Neural progenitor cell (in vitro differentiated cells): Measurements from ENCODE around the gene GRAMD1C. TPM values are rescaled to one million over a fixed set of nuclear protein-coding genes. Genes with fewer than 3 reads are reported as not detected.

Experiments
- DNase-seq: peaks from one replicate; pipeline ENCODE4 v3.0.0-alpha.2; 2016; ENCODE audit warnings: low spot score
- H2AFZ ChIP-seq: fragments of 200-600 bp; sonication (generic); replicated peaks from 2 replicates; pipeline ENCODE4 v1.6.1; 2016; ENCODE audit warnings: antibody characterized with exemption
- H3F3A ChIP-seq: fragments of 200-600 bp; sonication (generic); 2 replicates; pipeline ENCODE4 v1.6.1; 2016; ENCODE audit warnings: antibody characterized with exemption, low read depth
- H3K27ac ChIP-seq: fragments of 200-600 bp; sonication (generic); 2 replicates; pipeline ENCODE4 v1.5.1; 2016; ENCODE audit warnings: mild to moderate bottlenecking
- H3K27me3 ChIP-seq: fragments of 200-600 bp; sonication (generic); 2 replicates; pipeline ENCODE4 v1.6.1; 2016; ENCODE audit warnings: mild to moderate bottlenecking, moderate library complexity
- H3K36me3 ChIP-seq: fragments of 200-600 bp; sonication (generic); 2 replicates; pipeline ENCODE4 v1.5.1; 2016
- H3K4me1 ChIP-seq: fragments of 200-600 bp; sonication (generic); 2 replicates; pipeline ENCODE4 v1.6.1; 2016; ENCODE audit warnings: mixed run types
- H3K4me2 ChIP-seq: fragments of 200-600 bp; sonication (generic); 2 replicates; pipeline ENCODE4 v1.6.1; 2016
- H3K4me3 ChIP-seq: fragments of 200-600 bp; sonication (generic); 2 replicates; pipeline ENCODE4 v1.5.1; 2016
- H3K79me2 ChIP-seq: fragments of 200-600 bp; sonication (generic); 2 replicates; pipeline ENCODE4 v1.6.1; 2016; ENCODE audit warnings: low read depth
- H3K9ac ChIP-seq: fragments of 200-600 bp; sonication (generic); 2 replicates; pipeline ENCODE4 v1.6.1; 2016
- H3K9me3 ChIP-seq: fragments of 200-600 bp; sonication (generic); 2 replicates; pipeline ENCODE4 v1.5.1; 2016; ENCODE audit warnings: low read depth
- H4K20me1 ChIP-seq: fragments of 200-600 bp; sonication (generic); 2 replicates; pipeline ENCODE4 v1.6.1; 2016; ENCODE audit warnings: low read depth
- H3K27ac Mint-ChIP-seq: 3 replicates; pipeline ENCODE4 v1.8.0; 2021; ENCODE audit warnings: mixed read lengths
- H3K27me3 Mint-ChIP-seq: 2 replicates; pipeline ENCODE4 v1.8.0; 2022; ENCODE audit warnings: low read depth, mild to moderate bottlenecking, inconsistent platforms, moderate library complexity, mixed read lengths; ENCODE audit not compliant: insufficient read depth
- H3K36me3 Mint-ChIP-seq: 3 replicates; pipeline ENCODE4 v1.8.0; 2021; ENCODE audit warnings: mixed read lengths
- H3K4me1 Mint-ChIP-seq: 3 replicates; pipeline ENCODE4 v1.8.0; 2021; ENCODE audit warnings: mixed read lengths
- H3K4me3 Mint-ChIP-seq: 3 replicates; pipeline ENCODE4 v1.8.0; 2021; ENCODE audit warnings: mild to moderate bottlenecking, moderate library complexity, mixed read lengths
- H3K9me3 Mint-ChIP-seq: 3 replicates; pipeline ENCODE4 v1.8.0; 2020; ENCODE audit warnings: mixed read lengths
- EZH2 ChIP-seq: fragments of 200-600 bp; sonication (generic); IDR thresholded peaks from 2 replicates; pipeline ENCODE4 v1.6.1; 2017; ENCODE audit warnings: antibody characterized with exemption, mild to moderate bottlenecking, moderate library complexity
- EZH2phosphoT487 ChIP-seq: fragments of 200-600 bp; sonication (generic); IDR thresholded peaks from 2 replicates; pipeline ENCODE4 v1.6.1; 2017; ENCODE audit warnings: antibody characterized with exemption
- total RNA-seq: library from RNA; depleted of rRNA; stranded (reverse); fragments of >200 nt; gene quantifications from 2 replicates; pipeline ENCODE4 v1.2.3, GENCODE V29; 2015; ENCODE audit warnings: low replicate concordance
- TF ChIP-seq, protein P1 (sequence below): fragments of 200-600 bp; sonication (generic); IDR thresholded peaks from 2 replicates; pipeline ENCODE4 v1.5.1; 2017; ENCODE audit warnings: antibody characterized with exemption, mild to moderate bottlenecking

Gene GRAMD1C
- total RNA-seq, 1 donor from 2014 or later = 10.7 TPM

DNA sequence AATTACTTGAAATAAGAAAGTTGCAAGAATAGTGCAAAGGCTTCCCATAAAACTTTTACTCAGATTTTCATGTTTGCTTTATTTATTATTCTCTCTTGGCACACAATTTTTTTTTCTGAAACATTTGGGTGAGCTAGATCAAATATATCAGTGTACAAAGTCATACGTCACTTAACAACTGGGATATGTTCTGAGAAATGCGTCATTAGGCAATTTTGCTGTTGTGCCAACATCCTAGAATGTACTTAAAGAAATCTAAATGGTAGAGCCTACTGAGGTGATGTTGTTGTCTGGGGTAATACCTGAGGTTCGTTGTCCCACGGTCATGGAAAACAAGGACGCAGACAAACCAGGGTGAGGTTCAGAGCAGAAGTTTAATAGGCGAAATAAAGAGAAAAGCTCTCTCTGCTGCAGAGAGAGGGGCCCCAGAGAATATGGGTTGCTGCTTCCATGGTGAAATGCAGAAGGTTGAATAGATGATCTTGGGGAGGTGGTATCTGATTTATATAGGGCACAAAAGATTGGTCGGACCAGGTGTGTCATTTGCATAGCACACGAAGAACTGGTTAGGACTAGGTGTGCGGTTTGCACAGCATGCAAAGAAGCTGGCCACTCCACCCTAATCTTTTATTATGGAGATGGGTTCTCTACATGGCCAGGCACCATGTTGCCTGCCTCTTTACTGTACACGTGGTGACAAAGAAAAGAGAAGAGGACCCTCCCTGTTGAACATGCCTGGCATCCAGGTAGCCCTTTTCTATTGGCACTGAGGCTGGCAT is 8.8 kb upstream of the GRAMD1C start:
- H3K36me3 ChIP-seq = no peaks in the 10 kb centered on the region
- no peaks in the 10 kb centered on the region for H3F3A ChIP-seq
- no peaks in the 10 kb centered on the region for H3K4me1 ChIP-seq
- H3K4me2 ChIP-seq = no peak overlapping the region
- no peak overlapping the region for H3K9ac ChIP-seq
- no peaks in the 10 kb centered on the region for H3K27me3 ChIP-seq
- no peaks in the 10 kb centered on the region for H3K79me2 ChIP-seq
- no peak overlapping the region for H3K4me3 ChIP-seq
- Mint-ChIP-seq H3K36me3 (no peaks in the 10 kb centered on the region), H3K27me3 (peaks cover 4% of the 10 kb centered on the region), H3K27ac (no peak overlapping the region), H3K4me1 (no peaks in the 10 kb centered on the region), H3K9me3 (peaks cover 11% of the 10 kb centered on the region), H3K4me3 (no peak overlapping the region)
- TF ChIP-seq EZH2 (no peak), EZH2phosphoT487 (no peak)
- TF ChIP-seq, protein P1, sequence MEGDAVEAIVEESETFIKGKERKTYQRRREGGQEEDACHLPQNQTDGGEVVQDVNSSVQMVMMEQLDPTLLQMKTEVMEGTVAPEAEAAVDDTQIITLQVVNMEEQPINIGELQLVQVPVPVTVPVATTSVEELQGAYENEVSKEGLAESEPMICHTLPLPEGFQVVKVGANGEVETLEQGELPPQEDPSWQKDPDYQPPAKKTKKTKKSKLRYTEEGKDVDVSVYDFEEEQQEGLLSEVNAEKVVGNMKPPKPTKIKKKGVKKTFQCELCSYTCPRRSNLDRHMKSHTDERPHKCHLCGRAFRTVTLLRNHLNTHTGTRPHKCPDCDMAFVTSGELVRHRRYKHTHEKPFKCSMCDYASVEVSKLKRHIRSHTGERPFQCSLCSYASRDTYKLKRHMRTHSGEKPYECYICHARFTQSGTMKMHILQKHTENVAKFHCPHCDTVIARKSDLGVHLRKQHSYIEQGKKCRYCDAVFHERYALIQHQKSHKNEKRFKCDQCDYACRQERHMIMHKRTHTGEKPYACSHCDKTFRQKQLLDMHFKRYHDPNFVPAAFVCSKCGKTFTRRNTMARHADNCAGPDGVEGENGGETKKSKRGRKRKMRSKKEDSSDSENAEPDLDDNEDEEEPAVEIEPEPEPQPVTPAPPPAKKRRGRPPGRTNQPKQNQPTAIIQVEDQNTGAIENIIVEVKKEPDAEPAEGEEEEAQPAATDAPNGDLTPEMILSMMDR = no peak
- H4K20me1 ChIP-seq = no peaks in the 10 kb centered on the region
- H3K27ac ChIP-seq = no peak overlapping the region
- DNase-seq = no peak
- no peaks in the 10 kb centered on the region for H3K9me3 ChIP-seq
- no peak overlapping the region for H2AFZ ChIP-seq

DNA sequence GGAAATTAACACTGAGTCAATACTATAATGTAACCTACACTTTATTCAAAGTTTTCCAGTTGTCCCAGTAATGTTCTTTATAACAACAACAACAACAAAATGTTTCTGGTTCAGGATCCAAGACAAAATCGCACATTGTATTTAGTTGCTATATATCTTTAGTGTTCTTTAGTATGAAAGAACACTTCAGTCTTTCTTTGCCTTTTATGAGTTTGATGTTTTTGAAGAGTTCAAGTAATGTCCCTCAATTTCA is 7.6 kb upstream of the GRAMD1C start:
- no peak overlapping the region for H3K4me2 ChIP-seq
- no peaks in the 10 kb centered on the region for H3K4me1 Mint-ChIP-seq

DNA sequence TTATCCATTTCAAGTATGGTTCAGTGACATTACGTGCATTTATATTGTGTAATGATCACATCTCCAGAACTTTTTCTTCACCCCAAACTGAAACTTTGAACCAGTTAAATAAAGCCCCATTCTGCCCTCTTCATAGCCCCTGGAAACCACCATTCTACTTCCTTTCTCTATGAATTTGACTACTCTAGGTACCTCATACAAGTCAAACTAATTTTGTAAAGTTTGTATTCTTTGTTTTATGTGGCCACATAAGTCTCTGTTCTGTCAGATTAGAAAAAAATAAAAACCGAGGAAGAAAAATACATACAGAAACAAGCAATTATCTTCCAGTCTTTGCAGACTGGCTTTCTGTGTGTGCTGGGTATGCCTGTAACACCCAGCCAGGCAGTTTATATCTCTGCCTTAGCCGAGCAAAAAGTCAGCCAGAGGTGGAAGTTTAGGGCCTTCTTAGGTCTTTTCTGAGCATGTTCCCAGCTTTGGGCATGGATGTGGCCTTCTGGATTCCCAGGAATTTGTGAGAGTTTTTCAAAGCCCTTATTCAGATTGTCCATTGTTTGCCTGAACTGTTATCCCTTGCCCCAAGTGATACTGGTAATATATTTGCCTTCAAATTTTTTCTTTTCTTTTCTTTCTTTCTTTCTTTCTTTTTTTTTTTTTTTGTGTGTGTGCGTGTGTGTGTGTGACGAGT is 6.0 kb upstream of the GRAMD1C start:
- H4K20me1 ChIP-seq = no peaks in the 10 kb centered on the region
- H3K4me1 Mint-ChIP-seq = peaks cover 5% of the 10 kb centered on the region
- H3K79me2 ChIP-seq = no peaks in the 10 kb centered on the region

More for the DNA sequence above, 7.6 kb upstream of the GRAMD1C start:
- H3K9me3 Mint-ChIP-seq = peaks cover 11% of the 10 kb centered on the region
- Histone ChIP-seq H2AFZ (no peak overlapping the region), H4K20me1 (no peaks in the 10 kb centered on the region), H3K9ac (no peak overlapping the region), H3K4me3 (no peak overlapping the region), H3K36me3 (no peaks in the 10 kb centered on the region), H3K4me1 (no peaks in the 10 kb centered on the region), H3K27ac (no peak overlapping the region), H3F3A (no peaks in the 10 kb centered on the region), H3K79me2 (no peaks in the 10 kb centered on the region), H3K9me3 (no peaks in the 10 kb centered on the region), H3K27me3 (no peaks in the 10 kb centered on the region)
- no peak overlapping the region for H3K27ac Mint-ChIP-seq
- TF ChIP-seq EZH2phosphoT487 = no peak
- no peak for TF ChIP-seq EZH2
- TF ChIP-seq, protein P1 = no peak
- H3K4me3 Mint-ChIP-seq = no peak overlapping the region
- H3K27me3 Mint-ChIP-seq = peaks cover 4% of the 10 kb centered on the region
- no peak for DNase-seq
- no peaks in the 10 kb centered on the region for H3K36me3 Mint-ChIP-seq

More for the DNA sequence above, 6.0 kb upstream of the GRAMD1C start:
- Histone ChIP-seq H3K4me1 (no peaks in the 10 kb centered on the region), H3K4me2 (no peak overlapping the region), H3K4me3 (no peak overlapping the region), H3F3A (no peaks in the 10 kb centered on the region), H3K27ac (no peak overlapping the region), H3K36me3 (no peaks in the 10 kb centered on the region), H3K27me3 (no peaks in the 10 kb centered on the region), H2AFZ (peak overlapping the region; percentile 40), H3K9me3 (no peaks in the 10 kb centered on the region), H3K9ac (no peak overlapping the region)
- peak; percentile 9 for DNase-seq
- TF ChIP-seq EZH2 (no peak), EZH2phosphoT487 (no peak)
- TF ChIP-seq, protein P1 = no peak
- H3K9me3 Mint-ChIP-seq = peaks cover 11% of the 10 kb centered on the region
- no peaks in the 10 kb centered on the region for H3K36me3 Mint-ChIP-seq
- no peak overlapping the region for H3K4me3 Mint-ChIP-seq
- H3K27ac Mint-ChIP-seq = no peak overlapping the region
- H3K27me3 Mint-ChIP-seq = peaks cover 2% of the 10 kb centered on the region
